BE2C (cell line): Measurements from ENCODE around the gene PPP1CA.
A peak's percentile ranks its signal among the peaks of the same experiment; 100 is the strongest.

Experiments
- DNase-seq: peaks from one replicate; pipeline ENCODE4 v3.0.0-alpha.2; 2020
- H3K27me3 ChIP-seq: fragments of 250-450 bp; sonication (Bioruptor Pico); 2 replicates; pipeline ENCODE4 v1.5.1; 2020; ENCODE audit warnings: mild to moderate bottlenecking
- H3K36me3 ChIP-seq: fragments of 250-450 bp; sonication (Bioruptor Pico); 2 replicates; pipeline ENCODE4 v1.5.1; 2020; ENCODE audit warnings: mild to moderate bottlenecking
- H3K4me1 ChIP-seq: fragments of 250-450 bp; sonication (Bioruptor Pico); 2 replicates; pipeline ENCODE4 v1.5.1; 2020
- H3K4me3 ChIP-seq: 2 replicates; pipeline ENCODE4 v1.5.1; 2011; ENCODE audit warnings: low read depth, low read length
- H3K9me3 ChIP-seq: fragments of 250-450 bp; sonication (Bioruptor Pico); 2 replicates; pipeline ENCODE4 v1.5.1; 2020
- TF ChIP-seq, protein P1 (sequence below): IDR thresholded peaks from 2 replicates; pipeline ENCODE4 v1.5.1; 2012; ENCODE audit warnings: mild to moderate bottlenecking, low read depth, low read length

The PPP1CA gene

DNA sequence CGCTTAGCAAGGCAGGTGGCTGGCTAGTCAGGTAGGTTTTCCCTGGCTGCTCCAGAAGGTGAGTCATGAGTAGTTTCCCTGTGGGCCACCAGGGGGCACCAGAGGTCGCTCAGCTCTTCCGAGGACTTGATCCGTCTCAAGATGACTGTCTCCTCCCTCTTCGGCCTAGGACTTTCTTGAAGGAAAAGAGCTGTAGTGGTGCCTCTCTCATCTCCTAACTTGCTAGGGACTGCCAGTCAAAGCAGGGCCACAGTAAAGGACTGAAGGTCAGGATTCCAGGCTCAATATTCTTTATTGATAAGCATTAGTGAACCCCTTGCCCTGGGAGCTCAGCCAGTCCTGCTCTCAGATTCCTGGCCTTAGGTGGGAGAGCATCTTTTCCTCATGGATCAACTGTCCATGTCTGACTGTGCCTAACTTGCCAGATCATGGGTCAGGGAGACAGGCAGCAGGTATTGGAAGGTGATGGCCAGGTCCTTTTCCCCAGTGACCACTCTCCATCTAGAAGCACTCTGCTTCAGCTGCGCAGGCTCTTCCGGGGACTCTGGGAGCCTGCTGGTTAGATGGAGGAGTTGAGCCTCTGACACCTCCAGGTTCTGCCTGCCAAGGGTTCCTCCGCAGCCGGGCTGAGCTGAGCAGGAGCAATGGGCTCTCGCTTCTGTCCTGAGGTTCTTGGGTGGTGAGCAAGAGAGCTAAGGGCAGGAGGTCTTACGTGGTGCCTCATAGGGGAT, 50.2 kb downstream of the PPP1CA start:
- H3K4me1 ChIP-seq, result peaks cover 16% of the 10 kb centered on the region
- H3K9me3 ChIP-seq, result no peaks in the 10 kb centered on the region
- H3K36me3 ChIP-seq, result no peaks in the 10 kb centered on the region
- TF ChIP-seq, protein P1, sequence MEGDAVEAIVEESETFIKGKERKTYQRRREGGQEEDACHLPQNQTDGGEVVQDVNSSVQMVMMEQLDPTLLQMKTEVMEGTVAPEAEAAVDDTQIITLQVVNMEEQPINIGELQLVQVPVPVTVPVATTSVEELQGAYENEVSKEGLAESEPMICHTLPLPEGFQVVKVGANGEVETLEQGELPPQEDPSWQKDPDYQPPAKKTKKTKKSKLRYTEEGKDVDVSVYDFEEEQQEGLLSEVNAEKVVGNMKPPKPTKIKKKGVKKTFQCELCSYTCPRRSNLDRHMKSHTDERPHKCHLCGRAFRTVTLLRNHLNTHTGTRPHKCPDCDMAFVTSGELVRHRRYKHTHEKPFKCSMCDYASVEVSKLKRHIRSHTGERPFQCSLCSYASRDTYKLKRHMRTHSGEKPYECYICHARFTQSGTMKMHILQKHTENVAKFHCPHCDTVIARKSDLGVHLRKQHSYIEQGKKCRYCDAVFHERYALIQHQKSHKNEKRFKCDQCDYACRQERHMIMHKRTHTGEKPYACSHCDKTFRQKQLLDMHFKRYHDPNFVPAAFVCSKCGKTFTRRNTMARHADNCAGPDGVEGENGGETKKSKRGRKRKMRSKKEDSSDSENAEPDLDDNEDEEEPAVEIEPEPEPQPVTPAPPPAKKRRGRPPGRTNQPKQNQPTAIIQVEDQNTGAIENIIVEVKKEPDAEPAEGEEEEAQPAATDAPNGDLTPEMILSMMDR, result peak; percentile 97
- no peaks in the 10 kb centered on the region for H3K27me3 ChIP-seq
- H3K4me3 ChIP-seq, result no peak overlapping the region
- no peak for DNase-seq

GRCh38 chr11:67349928-67350465, 51.7 kb downstream of the PPP1CA start:
- Histone ChIP-seq H3K27me3 (no peaks in the 10 kb centered on the region), H3K36me3 (no peaks in the 10 kb centered on the region), H3K9me3 (no peaks in the 10 kb centered on the region), H3K4me1 (peaks cover 13% of the 10 kb centered on the region), H3K4me3 (no peak overlapping the region)
- no peak for DNase-seq
- TF ChIP-seq, protein P1, result no peak

DNA sequence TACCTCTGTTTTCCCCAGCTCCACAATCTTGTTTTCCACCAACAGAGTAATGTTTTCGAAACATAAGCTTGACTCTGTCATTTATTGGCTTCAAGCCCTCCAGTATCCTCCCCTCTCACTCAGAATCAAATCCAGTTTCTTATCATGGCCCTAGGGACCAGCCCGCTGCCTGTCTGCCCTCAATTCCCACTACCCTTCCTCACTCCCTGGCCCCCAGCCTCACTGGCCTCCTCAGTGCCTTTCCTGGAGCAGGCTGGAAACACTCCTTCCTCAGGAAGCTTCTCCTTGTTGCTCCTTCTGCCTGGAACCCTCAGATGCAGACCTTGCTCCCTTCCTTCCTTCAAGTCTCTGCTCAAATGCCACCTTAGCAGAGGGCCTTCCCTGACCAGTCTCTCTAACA, 52.2 kb downstream of the PPP1CA start:
- DNase-seq, result no peak
- Histone ChIP-seq H3K36me3 (no peaks in the 10 kb centered on the region), H3K4me1 (peaks cover 8% of the 10 kb centered on the region), H3K4me3 (no peak overlapping the region), H3K9me3 (no peaks in the 10 kb centered on the region), H3K27me3 (no peaks in the 10 kb centered on the region)
- TF ChIP-seq, protein P1, result no peak

DNA sequence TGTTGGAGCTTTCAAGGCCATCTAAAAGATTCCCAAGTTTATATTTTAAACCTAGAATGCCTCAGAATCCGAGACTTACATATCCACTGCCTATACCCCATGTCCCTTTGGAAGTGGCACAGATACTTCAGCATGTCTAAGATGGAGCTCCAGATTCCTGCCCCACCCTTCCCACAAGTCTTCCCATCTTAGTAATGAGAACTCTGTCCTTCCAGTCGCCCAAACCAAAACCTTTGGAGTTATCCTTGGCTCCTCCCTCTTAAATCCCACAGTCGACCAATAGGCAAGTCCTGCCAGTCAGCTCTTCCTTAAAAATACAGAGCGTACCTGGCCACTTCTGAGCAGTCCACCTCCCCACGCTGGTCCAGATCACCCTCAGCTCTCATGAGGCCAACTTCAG, 52.6 kb downstream of the PPP1CA start:
- Histone ChIP-seq H3K9me3 (no peaks in the 10 kb centered on the region), H3K36me3 (no peaks in the 10 kb centered on the region), H3K4me3 (no peak overlapping the region), H3K4me1 (peaks cover 4% of the 10 kb centered on the region; the same call in 1 of the 2 replicates), H3K27me3 (no peaks in the 10 kb centered on the region)
- TF ChIP-seq, protein P1, result no peak
- no peak for DNase-seq
